NOMO-1 (cell line): ENCODE data around the gene GATM.

Source experiments
- DNase-seq, 2 experiments: peaks; one replicate each; lab custom pipeline; 2025; ENCODE audit not compliant: unreplicated experiment in 2 of 2; lab: John Stamatoyannopoulos, UW

Gene GATM, protein sequence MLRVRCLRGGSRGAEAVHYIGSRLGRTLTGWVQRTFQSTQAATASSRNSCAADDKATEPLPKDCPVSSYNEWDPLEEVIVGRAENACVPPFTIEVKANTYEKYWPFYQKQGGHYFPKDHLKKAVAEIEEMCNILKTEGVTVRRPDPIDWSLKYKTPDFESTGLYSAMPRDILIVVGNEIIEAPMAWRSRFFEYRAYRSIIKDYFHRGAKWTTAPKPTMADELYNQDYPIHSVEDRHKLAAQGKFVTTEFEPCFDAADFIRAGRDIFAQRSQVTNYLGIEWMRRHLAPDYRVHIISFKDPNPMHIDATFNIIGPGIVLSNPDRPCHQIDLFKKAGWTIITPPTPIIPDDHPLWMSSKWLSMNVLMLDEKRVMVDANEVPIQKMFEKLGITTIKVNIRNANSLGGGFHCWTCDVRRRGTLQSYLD

GRCh38 chr15:45378149-45378912 lies at the start of gene GATM:
Gene GATM (minus strand): TSS chr15:45378544. CDS start chr15:45378453, 91 bp downstream.
- DNase-seq, result peak; percentile 61 to 74

GRCh38 chr15:45427085-45427484 lies 48.7 kb upstream of the GATM start:
- no peak for DNase-seq

DNA sequence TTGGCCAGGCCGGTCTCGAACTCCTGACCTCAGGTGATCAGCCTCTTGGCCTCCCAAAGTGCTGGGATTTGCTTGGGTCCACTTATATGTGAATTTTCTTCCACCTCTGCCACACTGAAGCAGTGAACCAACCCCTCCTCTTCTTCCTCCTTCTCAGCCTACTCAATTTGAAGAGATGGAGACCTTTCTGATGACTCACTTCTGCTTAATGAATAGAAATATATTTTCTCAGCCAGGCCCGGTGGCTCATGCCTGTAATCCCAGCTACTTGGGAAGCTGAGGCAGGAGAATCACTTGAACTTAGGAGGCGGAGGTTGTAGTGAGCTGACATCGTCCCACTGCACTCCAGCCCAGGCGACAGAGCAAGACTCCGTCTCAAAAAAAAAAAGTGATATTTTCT lies 46.8 kb upstream of the GATM start:
- peak in 1 of 2 experiments; percentile 24 for DNase-seq

DNA sequence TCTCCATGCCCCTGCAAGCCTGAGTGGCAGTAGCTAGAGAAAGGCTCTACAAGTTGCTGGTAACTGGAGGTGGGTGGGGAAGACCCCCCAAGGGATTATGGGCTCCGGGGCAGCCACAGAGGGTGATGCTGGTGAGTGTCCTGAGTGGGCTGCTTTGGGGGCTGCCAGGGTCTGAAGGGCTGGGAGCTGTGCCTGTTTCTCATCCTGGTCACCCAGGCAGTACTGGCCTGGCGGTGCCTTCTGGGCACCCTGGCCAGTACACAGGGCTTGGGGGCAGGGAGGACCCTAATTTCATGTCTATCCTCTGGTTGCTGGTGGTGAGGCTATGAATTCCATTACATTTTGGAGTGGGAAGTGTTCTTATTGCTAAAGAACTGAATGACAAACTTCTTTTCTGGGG lies 46.1 kb upstream of the GATM start:
- no peak for DNase-seq

GRCh38 chr15:45417303-45417950 lies 39.1 kb upstream of the GATM start:
- DNase-seq, result no peak

GRCh38 chr15:45414215-45414885 lies 36.0 kb upstream of the GATM start:
- no peak for DNase-seq

DNA sequence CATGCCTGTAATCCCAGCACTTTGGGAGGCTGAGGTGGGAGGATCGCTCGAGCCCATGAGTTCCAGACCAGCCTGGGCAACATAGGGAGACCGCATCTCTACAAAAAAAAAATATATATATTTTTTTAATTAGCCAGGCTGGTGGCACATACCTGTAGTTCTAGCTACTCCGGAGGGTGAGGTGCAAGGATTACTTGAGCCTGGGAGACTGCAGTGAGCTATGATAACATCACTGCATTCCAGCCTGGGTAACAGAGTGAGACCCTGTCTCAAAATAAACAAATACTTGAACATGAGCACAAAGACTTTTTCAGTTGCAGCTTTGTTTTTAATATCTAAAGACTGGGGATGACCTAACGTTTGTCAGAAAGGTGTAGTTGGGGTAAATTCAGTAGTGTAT lies 31.3 kb upstream of the GATM start:
- no peak for DNase-seq

DNA sequence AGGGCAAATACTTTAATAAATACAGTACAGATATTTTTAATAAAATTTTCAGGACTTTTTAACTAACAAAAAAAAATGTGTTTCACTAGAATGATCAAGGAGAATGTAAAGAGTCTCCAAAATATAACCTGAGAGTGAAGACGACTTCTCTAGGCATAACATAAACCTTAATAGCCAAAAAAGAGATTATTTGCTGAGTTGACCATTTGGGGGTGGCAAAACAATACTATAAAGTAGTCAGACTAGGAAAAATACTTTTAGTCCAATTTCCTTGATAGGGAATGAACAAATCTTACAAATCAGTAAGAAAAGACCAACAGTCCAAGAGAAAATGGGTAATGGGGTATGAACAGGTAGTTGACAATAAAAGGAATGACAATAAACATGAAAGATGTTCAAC lies 29.4 kb upstream of the GATM start:
- DNase-seq, result no peak

DNA sequence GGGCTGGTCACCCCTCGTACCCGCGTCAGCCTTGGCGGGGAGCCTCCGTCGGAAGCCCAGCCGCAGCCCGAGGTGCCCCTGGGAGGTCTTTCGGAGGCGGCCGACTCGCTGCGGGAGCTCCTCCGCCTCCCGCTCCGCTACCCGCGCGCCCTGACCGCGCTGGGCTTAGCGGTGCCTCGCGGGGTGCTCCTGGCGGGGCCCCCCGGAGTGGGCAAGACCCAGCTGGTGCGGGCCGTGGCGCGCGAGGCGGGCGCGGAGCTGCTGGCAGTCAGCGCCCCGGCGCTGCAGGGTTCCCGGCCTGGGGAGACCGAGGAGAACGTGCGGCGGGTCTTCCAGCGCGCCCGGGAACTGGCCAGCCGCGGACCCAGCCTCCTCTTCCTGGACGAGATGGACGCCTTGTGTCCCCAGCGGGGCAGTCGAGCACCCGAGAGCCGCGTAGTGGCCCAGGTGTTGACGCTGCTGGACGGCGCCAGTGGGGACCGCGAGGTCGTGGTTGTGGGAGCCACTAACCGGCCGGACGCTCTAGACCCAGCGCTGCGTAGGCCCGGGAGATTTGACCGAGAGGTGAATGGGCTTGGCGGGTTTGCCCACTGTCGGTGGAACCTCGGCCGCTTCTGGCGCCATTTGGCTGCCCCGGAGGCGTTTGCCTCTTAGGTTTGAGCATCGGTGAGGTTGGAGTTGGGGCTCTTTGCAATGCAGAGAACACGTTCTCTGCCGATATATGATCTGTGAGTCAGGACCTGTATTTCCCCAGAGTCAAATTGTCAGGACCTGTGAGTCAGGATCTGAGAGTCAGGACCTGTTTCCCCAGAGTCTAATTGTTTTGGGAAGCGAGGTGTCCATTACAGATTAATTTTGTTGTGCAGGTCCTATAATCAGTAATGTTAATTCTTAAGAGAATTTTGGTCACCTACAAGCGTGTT lies 24.9 kb upstream of the GATM start:
- peak in 1 of 2 experiments; percentile 14 for DNase-seq

GRCh38 chr15:45402162-45402954 lies 24.0 kb upstream of the GATM start:
- peak; percentile 97 to 98 for DNase-seq

DNA sequence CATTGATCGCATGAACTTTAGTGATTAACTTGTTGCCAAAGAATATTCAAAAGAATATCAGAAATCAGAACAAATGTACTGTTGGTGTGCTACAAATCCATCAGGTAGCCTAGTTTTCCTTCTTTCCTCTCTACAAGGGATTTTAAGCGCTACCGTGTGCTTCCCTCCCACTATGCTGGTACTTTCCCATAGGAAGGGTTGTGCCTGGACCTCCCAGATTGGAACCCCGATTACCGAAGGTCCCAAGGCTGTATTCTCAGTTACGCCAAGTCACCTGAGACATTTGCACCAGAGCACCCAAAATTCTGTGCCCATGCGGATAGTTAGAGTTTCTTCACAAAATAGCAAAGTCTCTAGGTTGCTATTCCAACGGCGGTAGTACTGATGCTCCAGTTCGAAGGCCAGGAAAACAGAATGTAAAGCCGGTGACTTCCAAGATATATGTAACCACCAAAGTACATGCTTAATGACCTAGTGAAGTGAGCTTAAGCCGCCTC lies 23.4 kb upstream of the GATM start:
- no peak for DNase-seq

- peak; percentile 13 to 49 for DNase-seq
Observed at GRCh38 chr15:45399381-45400212, 21.3 kb upstream of the GATM start.

DNA sequence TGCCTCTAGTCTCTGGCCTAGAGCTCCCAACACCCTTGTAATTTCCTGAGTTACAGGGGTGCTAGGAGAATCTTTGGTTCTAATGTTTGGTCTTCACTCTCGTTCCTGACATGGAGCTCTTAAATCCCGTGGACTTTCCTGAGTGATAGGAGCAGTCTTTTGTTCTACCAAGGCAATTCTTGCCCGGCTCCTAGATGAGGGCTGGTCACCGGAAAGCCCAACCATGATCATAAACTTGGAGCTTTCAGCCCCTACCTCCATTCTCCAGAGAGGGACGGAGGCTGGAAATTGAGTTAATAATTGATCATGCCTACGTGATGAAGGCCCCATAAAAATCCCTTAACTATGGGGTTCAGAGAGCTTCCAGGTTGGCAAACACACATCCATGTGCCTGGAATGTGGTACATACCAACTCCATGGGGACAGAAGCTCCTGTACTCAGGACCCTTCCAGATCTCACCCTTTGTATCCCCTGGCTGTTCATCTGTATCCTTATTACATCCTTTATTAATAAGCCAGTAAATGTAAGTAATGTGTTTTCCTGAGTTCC lies 18.8 kb upstream of the GATM start:
- DNase-seq, result no peak

- no peak for DNase-seq
Observed at GRCh38 chr15:45395943-45396342, 17.6 kb upstream of the GATM start.

DNA sequence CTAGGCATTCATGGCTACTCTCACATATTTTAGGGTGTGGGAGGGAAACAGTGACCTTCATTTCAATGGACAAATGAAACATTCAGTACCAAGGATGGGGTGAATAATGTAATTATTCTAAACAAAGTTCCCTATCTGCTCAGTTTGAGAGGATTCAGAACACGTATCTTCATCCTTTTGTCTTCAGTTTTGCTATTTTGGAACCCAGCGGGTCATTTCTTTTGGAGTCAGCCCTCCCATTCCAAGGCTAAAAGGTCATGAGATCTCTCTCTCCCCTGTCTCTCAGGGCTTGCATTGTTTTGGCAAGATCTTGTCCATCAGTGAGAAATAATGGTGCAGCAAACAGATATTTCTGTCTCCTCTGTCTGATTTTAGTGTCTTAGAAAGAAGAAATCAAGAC lies 16.3 kb upstream of the GATM start:
- DNase-seq, result no peak

- DNase-seq, result no peak
Observed at GRCh38 chr15:45393851-45394250, 15.5 kb upstream of the GATM start.

- DNase-seq, result no peak
Observed at GRCh38 chr15:45392584-45392855, 14.2 kb upstream of the GATM start.
